ENCODE data around the gene NPR3.

DNA sequence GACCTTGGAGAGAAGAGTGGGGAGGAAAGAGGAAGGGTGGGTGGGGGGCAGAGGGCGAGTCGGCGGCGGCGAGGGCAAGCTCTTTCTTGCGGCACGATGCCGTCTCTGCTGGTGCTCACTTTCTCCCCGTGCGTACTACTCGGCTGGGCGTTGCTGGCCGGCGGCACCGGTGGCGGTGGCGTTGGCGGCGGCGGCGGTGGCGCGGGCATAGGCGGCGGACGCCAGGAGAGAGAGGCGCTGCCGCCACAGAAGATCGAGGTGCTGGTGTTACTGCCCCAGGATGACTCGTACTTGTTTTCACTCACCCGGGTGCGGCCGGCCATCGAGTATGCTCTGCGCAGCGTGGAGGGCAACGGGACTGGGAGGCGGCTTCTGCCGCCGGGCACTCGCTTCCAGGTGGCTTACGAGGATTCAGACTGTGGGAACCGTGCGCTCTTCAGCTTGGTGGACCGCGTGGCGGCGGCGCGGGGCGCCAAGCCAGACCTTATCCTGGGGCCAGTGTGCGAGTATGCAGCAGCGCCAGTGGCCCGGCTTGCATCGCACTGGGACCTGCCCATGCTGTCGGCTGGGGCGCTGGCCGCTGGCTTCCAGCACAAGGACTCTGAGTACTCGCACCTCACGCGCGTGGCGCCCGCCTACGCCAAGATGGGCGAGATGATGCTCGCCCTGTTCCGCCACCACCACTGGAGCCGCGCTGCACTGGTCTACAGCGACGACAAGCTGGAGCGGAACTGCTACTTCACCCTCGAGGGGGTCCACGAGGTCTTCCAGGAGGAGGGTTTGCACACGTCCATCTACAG lies 760 bp downstream of the NPR3 start:
- TF ChIP-seq POLR2AphosphoS5 (IDR thresholded peaks at IDR 0.05; ENCODE audit: insufficient read depth in 1 of 2, low read depth in 1 of 2) (no peak), POLR2A (IDR thresholded peaks at IDR 0.05) (no peak)
- TF ChIP-seq, protein P1, sequence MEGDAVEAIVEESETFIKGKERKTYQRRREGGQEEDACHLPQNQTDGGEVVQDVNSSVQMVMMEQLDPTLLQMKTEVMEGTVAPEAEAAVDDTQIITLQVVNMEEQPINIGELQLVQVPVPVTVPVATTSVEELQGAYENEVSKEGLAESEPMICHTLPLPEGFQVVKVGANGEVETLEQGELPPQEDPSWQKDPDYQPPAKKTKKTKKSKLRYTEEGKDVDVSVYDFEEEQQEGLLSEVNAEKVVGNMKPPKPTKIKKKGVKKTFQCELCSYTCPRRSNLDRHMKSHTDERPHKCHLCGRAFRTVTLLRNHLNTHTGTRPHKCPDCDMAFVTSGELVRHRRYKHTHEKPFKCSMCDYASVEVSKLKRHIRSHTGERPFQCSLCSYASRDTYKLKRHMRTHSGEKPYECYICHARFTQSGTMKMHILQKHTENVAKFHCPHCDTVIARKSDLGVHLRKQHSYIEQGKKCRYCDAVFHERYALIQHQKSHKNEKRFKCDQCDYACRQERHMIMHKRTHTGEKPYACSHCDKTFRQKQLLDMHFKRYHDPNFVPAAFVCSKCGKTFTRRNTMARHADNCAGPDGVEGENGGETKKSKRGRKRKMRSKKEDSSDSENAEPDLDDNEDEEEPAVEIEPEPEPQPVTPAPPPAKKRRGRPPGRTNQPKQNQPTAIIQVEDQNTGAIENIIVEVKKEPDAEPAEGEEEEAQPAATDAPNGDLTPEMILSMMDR (IDR thresholded peaks at IDR 0.05) = no peak
